Retinal pigment epithelial cell (primary cell): Measurements from ENCODE around the gene RALGPS2.

Experiments
- DNase-seq: peaks from one replicate; pipeline ENCODE4 v3.0.0-alpha.2; 2010; ENCODE audit warnings: low read depth
- H3K4me3 ChIP-seq: 2 replicates; pipeline ENCODE4 v1.5.1; 2011; ENCODE audit warnings: mild to moderate bottlenecking, low read length, control low read depth, moderate library complexity
- TF ChIP-seq, protein P1 (sequence below): conservative IDR thresholded peaks from 2 replicates; pipeline ENCODE4 v1.5.1; 2011; ENCODE audit warnings: low read depth, low read length, control low read depth, inconsistent platforms

RALGPS2 gene

DNA sequence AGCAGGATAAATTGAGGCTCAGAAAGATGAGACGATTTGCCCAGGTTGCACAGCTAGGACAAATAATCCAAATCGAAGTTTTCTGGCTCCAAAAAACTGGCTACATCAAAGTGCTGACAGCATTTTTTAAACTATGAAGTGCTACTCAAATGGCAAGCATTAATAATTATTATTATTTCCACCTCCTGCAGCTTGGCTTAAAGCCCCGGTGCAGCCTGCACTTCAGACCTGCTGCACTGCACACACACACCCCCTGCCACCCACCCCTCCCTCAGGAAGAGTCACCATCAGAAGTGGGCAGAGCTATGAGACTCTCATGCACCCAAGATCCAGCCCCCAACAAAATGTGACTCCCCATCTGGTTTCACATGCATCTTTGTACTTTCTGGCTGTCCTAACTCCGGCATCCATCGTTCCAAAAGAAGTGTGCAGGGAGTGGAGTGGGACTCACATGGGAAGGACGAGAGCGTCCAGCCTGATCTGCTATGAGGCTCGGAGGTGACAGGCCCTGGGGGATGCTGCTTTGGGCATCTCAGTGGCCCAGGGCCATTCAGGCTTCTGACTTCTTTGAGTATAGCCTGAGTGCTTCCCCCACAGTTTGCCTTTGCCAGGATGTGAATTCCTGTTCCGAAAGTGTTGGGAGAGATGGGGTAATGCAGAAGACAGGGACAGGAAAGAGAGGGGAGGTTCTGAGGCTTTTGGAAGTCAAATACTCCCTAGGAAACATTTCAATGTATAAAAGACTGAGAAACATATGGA lies 235.6 kb downstream of the RALGPS2 start:
- no peak for DNase-seq
- no peak overlapping the region for H3K4me3 ChIP-seq
- TF ChIP-seq, protein P1, sequence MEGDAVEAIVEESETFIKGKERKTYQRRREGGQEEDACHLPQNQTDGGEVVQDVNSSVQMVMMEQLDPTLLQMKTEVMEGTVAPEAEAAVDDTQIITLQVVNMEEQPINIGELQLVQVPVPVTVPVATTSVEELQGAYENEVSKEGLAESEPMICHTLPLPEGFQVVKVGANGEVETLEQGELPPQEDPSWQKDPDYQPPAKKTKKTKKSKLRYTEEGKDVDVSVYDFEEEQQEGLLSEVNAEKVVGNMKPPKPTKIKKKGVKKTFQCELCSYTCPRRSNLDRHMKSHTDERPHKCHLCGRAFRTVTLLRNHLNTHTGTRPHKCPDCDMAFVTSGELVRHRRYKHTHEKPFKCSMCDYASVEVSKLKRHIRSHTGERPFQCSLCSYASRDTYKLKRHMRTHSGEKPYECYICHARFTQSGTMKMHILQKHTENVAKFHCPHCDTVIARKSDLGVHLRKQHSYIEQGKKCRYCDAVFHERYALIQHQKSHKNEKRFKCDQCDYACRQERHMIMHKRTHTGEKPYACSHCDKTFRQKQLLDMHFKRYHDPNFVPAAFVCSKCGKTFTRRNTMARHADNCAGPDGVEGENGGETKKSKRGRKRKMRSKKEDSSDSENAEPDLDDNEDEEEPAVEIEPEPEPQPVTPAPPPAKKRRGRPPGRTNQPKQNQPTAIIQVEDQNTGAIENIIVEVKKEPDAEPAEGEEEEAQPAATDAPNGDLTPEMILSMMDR = no peak

DNA sequence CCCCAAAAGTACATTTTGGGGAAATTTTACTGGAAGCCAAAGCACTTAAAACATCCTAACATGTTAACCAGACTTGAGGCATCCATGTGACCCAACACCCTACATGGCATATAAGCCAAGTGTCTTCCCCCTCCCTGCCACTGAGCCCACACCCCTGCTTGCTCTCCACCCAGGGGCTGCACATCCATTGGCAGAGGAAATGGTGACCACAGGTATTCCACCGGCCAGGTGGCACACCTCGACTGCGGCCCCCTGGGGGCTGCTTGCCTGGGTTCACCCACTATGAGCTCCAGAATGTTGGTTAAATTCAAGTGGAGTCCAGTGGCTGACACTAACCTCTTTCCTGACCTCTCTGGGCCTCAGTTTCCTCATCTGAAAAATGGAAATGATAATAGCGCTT lies 236.3 kb downstream of the RALGPS2 start:
- no peak overlapping the region for H3K4me3 ChIP-seq
- no peak for DNase-seq
- TF ChIP-seq, protein P1 = no peak

DNA sequence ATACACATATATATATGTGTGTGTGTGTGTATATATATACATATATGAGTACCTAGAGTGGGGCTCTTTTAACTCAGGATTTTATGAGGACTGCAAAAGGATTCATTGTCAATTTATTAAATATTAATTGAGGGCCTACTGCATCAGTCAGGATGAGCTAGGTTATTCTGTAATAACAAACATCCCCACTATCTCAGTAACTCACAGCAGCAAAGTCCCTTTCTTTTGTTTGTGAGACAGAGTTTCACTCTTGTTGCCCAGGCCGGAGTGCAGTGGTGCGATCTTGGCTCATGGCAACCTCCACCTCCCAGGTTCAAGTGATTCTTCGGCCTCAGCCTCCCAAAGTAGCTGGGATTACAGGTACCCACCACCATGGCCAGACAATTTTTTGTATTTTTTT lies 236.8 kb downstream of the RALGPS2 start:
- H3K4me3 ChIP-seq = no peak overlapping the region
- TF ChIP-seq, protein P1 = no peak
- no peak for DNase-seq

DNA sequence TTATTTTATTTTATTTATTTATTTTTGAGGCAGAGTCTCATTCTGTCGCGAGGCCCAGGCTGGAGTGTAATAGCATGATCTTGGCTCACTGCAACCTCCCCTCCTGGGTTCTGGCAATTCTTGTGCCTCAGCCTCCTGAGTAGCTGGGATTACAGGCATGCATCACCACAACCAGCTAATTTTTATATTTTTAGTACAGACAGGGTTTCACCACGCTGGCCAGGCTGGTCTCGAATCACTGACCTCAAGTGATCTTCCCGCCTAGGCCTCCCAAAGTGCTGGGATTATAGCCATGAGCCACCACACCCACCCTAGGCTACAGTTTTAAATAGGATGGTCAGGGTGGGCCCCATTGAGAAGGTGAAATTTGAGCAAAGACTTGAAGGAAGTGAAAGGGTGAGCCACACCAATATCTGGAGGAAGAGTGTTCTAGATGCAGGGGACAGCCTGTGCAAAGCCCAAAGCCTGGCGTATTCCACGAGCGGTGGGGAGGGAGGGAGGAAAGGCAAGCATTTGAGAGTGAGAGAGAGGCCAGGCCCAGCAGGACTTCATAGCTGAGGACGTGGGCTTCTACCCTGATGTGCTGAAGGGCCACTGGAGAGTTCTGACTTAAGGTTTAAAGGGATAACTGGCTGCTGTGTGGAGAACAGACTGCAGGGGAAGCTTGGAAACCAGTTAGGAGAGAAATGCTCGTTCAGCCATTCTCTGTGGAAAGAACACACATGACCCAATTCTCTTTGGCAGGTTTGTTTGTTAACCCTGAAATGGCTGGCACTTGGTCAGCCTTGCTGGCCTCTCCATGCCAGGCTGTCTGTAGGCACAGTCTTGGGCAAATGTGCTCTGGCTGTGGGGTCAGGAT lies 238.0 kb downstream of the RALGPS2 start:
- no peak overlapping the region for H3K4me3 ChIP-seq
- DNase-seq = no peak
- TF ChIP-seq, protein P1 = no peak

DNA sequence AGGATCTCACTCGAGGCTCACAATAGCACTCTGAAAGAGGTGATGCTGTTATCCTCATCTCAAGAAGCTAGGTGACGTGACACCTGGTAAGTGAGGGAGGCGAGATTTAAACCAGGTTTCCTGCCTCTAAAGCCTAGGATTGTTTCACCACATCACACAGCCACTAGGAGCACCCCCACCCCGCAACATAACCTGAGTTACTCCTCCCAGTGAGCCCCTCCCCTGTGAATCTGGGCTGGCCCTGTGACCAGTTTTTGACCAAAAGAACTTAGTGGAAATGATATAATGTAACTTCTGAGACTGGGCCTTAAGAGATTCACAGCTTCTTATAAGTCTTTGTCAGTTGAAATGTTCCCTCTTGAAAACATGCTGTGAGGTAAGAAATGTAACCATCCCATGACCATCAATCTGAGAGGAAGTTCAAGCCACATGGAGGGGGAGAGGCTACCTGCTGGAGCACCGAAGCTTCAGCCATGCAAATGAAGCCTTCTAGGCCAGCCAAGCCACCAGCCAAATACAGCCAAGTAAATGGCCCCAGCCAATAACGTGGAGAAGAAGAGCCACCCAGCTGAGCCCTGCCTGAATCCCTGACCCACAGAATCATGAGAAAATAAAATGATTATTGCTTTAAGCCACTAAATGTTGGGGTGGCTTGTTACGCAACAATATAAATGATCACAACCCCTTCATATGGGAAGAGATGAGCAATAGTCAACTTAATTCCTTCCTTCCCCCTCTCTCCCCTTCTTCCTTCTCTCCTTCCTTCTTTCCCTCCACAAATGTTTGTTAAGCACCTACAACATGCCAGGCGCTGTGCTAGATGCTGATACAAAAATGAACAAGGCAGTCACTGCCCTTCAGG lies 239.7 kb downstream of the RALGPS2 start:
- no peak for DNase-seq
- TF ChIP-seq, protein P1 = no peak
- no peak overlapping the region for H3K4me3 ChIP-seq

DNA sequence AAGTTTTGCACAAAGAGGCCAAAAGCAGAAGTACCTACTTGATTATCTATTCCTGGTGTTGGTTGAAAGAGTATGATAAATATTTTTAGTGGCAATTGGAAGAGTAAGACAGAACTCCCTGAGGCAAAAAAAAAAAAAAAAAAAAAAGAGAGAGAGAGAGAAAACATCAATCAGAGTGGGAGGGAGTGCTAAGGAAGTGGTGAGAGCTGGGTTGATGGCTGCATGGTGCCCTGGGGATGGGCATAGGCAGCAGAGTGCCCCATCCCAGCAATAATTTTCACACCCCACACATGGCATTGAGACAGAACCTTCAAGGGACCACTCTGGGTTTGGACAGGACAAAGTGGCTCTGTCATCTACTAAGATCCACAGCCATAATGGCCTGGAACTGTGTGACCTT lies 241.3 kb downstream of the RALGPS2 start:
- TF ChIP-seq, protein P1 = no peak
- no peak for DNase-seq
- no peak overlapping the region for H3K4me3 ChIP-seq
